ENCODE measurements around the gene HPS1. TPM values are rescaled to one million over a fixed set of nuclear protein-coding genes. Genes with fewer than 3 reads are reported as not detected.
A peak's percentile ranks its signal among the peaks of the same experiment; 100 is the strongest.

The HPS1 gene
- total RNA-seq, 2 experiments from 2014 or later = 72.0 to 99.5 TPM

DNA sequence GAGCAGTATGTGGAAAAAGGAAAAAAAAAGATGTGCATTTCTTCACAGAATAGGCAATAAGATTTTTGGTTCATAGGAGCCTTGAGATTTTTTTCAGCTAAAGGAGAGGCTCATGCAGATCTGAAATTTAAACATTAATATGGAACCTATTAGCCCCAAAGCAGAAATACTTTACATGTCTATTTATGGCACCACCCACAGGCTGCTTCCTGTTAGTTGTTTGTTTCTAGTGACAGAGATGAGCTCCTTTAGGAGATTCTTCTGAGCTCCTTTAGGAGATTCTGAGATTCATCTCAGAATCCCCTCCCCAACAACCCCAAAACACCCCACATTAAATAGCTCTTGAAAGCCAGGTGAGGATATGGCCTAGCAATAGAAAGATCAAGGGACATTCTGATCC, 27.9 kb upstream of the HPS1 start:
- Mint-ChIP-seq H3K27ac (no peak overlapping the region), H3K4me3 (no peak overlapping the region), H3K36me3 (no peaks in the 10 kb centered on the region), H3K9me3 (ENCODE audit: low read depth) (no peaks in the 10 kb centered on the region), H3K4me1 (peaks cover 2% of the 10 kb centered on the region), H3K27me3 (peaks cover 12% of the 10 kb centered on the region)
- no peak for ATAC-seq
- DNase-seq = no peak
- CTCF ChIA-PET = interaction anchor here (1.0 to 1.5 kb wide), 2 partner anchors 9 to 189 kb away, joined by 3 to 4 read pairs; no protein-coding TSS in a partner anchor

- H3K4me1 Mint-ChIP-seq = peaks cover 10% of the 10 kb centered on the region
- no peak overlapping the region for H3K4me3 Mint-ChIP-seq
- H3K27me3 Mint-ChIP-seq = peaks cover 12% of the 10 kb centered on the region
- no peaks in the 10 kb centered on the region for H3K36me3 Mint-ChIP-seq
- DNase-seq = no peak
- no peaks in the 10 kb centered on the region for H3K9me3 Mint-ChIP-seq (ENCODE audit: low read depth)
- CTCF ChIA-PET = interaction anchor here (1.1 kb wide), 1 partner anchor 190 kb away, joined by 3 read pairs; no protein-coding TSS in a partner anchor
- no peak overlapping the region for H3K27ac Mint-ChIP-seq
- ATAC-seq = no peak
These were observed 25.5 kb upstream of the HPS1 start for GRCh38 chr10:98472196-98472595.

DNA sequence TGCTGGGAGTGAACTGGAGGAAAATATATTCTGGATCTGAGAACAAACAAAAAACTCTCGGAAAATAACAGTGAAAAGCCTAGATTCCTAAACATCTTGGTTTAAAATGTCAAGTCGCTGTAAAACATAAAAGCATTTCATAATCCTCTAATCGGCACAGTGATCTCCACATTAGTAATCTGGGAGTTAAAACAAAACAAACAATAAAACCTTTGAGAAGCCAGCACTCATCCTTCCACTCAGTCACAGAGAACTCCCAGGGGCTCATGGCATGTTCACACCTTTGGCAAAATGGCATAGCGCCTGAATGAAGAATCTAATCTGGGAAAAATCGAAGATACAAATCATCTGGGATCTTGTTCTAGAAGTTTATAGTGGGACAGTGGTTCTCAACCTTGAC, 24.1 kb upstream of the HPS1 start:
- no peak overlapping the region for H3K27ac Mint-ChIP-seq
- DNase-seq (no peak), ATAC-seq (no peak)
- H3K27me3 Mint-ChIP-seq = peaks cover 12% of the 10 kb centered on the region
- H3K4me1 Mint-ChIP-seq = peaks cover 10% of the 10 kb centered on the region
- CTCF ChIA-PET = no interaction called here
- no peaks in the 10 kb centered on the region for H3K9me3 Mint-ChIP-seq (ENCODE audit: low read depth)
- H3K36me3 Mint-ChIP-seq = no peaks in the 10 kb centered on the region
- H3K4me3 Mint-ChIP-seq = no peak overlapping the region

- H3K4me3 Mint-ChIP-seq = no peak overlapping the region
- DNase-seq (no peak), ATAC-seq (no peak)
- H3K4me1 Mint-ChIP-seq = peaks cover 8% of the 10 kb centered on the region
- H3K9me3 Mint-ChIP-seq (ENCODE audit: low read depth) = no peaks in the 10 kb centered on the region
- H3K27ac Mint-ChIP-seq = no peak overlapping the region
- peaks cover 12% of the 10 kb centered on the region for H3K27me3 Mint-ChIP-seq
- CTCF ChIA-PET = interaction anchor here (2.1 to 3.1 kb wide), 5 partner anchors 22 to 777 kb away, joined by 8 to 19 read pairs (median 13); partner anchors contain the start of gene HPS1
- H3K36me3 Mint-ChIP-seq = no peaks in the 10 kb centered on the region
These were observed 22.5 kb upstream of the HPS1 start for GRCh38 chr10:98469001-98469931.

DNA sequence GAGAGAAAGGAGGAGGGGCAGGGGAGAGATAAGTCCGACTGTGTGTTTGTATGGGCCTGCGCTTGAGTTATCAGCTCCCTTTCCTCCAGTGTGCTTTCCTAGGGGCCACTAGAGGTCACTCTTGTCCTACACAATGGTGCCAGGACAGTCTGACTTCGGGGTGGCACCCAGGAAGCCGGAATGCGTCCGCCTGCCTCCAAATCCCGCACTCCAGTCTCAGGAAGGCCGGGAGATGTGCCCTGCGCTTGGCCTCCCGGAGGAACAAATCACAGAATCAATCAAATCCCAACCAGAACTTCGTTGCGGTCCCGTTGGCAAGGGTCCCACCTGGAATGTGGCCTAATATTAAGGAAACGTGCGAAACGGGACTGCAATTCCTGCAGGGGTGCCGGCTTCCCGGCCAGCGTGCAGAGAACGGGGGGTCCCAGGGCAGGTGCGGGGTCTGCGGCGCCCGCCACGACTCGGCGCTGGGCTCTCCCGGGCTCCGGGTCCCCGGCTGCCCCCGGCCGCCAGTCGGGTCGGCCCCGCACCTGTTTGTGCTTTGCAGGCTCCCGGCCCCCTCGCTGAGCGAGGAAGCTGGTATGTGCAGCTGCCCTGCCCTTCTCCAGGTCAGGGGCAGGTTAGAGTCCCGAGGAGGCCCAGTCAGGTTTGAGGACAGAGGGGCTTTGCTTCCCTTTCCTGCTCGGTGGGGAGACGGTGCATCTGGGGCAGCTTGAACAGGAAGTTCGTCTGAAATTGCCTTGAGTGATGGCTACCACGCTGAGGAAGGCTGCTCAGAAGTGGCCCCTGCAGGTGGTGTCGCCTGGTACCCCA, 21.0 kb upstream of the HPS1 start:
- CTCF ChIA-PET = interaction anchor here (0.6 to 3.1 kb wide), 25 partner anchors 9 to 924 kb away, joined by 3 to 19 read pairs (median 3); partner anchors contain the start of gene HPS1
- peaks cover 8% of the 10 kb centered on the region for H3K4me1 Mint-ChIP-seq
- DNase-seq (peak; percentile 74), ATAC-seq (peak; percentile 97)
- no peaks in the 10 kb centered on the region for H3K36me3 Mint-ChIP-seq
- peaks cover 12% of the 10 kb centered on the region for H3K27me3 Mint-ChIP-seq
- H3K4me3 Mint-ChIP-seq = peak overlapping the region; percentile 74
- no peaks in the 10 kb centered on the region for H3K9me3 Mint-ChIP-seq (ENCODE audit: low read depth)
- peak overlapping the region; percentile 79 for H3K27ac Mint-ChIP-seq

- Mint-ChIP-seq H3K36me3 (no peaks in the 10 kb centered on the region), H3K4me3 (peak overlapping the region; percentile 74), H3K4me1 (peaks cover 8% of the 10 kb centered on the region), H3K27me3 (peaks cover 12% of the 10 kb centered on the region), H3K27ac (no peak overlapping the region), H3K9me3 (ENCODE audit: low read depth) (no peaks in the 10 kb centered on the region)
- CTCF ChIA-PET = interaction anchor here (0.6 to 3.1 kb wide), 24 partner anchors 9 to 924 kb away, joined by 3 to 19 read pairs (median 4); partner anchors contain the start of gene HPS1
- ATAC-seq = no peak
- no peak for DNase-seq
These were observed 20.2 kb upstream of the HPS1 start for GRCh38 chr10:98466861-98467505.

GRCh38 chr10:98465866-98466265, 19.1 kb upstream of the HPS1 start:
- peaks cover 8% of the 10 kb centered on the region for H3K4me1 Mint-ChIP-seq
- DNase-seq = no peak
- H3K36me3 Mint-ChIP-seq = no peaks in the 10 kb centered on the region
- no peak overlapping the region for H3K27ac Mint-ChIP-seq
- CTCF ChIA-PET = interaction anchor here (0.8 to 3.1 kb wide), 3 partner anchors 9 to 781 kb away, joined by 3 to 14 read pairs (median 7); no protein-coding TSS in a partner anchor
- no peak for ATAC-seq
- peaks cover 6% of the 10 kb centered on the region for H3K27me3 Mint-ChIP-seq
- no peak overlapping the region for H3K4me3 Mint-ChIP-seq
- H3K9me3 Mint-ChIP-seq (ENCODE audit: low read depth) = no peaks in the 10 kb centered on the region

DNA sequence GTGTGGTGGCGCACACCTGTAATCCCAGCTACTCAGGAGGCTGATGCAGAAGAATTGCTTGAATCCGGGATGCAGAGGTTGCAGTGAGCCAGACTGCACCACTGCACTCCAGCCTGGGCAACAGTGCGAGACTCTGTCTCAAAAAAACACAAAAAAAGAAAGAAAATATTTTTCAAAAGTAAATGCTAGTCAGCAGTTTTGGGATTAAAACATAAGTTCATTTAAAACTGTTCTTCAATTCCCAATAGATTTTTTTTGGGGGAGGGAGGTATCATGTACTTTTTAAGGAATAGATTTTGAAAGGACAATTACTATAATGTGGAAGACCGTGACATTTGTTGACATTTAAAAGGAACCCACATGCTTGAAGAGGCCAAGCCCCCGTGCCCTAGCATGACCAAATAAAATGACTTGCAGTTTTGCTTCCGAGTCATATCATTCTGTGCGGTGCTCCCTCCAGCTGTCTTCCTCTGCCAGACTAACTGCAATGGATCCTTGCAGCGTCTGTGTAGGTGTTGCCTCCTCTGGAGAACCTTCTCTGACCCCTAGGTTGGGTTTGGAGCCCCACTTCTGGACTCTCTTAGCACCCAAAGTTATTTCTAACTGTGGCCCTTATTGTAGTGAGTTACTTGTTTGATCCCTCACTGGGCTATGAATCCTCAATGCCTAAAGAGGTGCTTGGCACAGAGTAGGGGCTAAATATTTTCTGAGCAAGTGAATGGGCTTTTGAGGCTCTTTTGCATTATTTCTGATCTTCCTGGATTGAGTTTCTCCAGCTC, 17.4 kb upstream of the HPS1 start:
- Mint-ChIP-seq H3K4me3 (no peak overlapping the region), H3K27ac (no peak overlapping the region), H3K36me3 (no peaks in the 10 kb centered on the region), H3K4me1 (peaks cover 8% of the 10 kb centered on the region), H3K27me3 (no peaks in the 10 kb centered on the region), H3K9me3 (ENCODE audit: low read depth) (no peaks in the 10 kb centered on the region)
- no peak for ATAC-seq
- no peak for DNase-seq
- CTCF ChIA-PET = interaction anchor here (1.0 kb wide), 1 partner anchor 38 kb away, joined by 3 read pairs; no protein-coding TSS in a partner anchor

DNA sequence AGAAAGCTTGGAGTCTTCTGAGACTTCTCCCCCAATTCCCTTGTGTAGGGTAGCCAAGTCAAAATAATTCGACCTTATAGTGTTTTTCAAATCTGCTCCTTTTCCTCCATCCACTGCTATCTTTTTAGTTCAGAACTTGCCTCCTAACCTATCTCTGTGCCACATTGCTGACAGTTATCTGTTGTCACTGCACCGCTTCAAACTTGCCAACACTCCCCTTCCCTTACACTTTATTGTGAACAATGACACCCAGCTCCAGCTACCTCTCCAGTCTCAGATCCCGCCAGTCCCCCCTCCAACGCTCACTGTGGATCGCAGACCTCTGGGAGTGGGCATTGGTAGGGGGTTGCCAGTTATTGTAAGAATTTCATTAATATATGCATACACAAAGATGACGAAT, 16.3 kb upstream of the HPS1 start:
- Mint-ChIP-seq H3K27ac (no peak overlapping the region), H3K4me3 (no peak overlapping the region), H3K9me3 (ENCODE audit: low read depth) (no peaks in the 10 kb centered on the region), H3K4me1 (peaks cover 2% of the 10 kb centered on the region), H3K27me3 (no peaks in the 10 kb centered on the region), H3K36me3 (no peaks in the 10 kb centered on the region)
- DNase-seq (no peak), ATAC-seq (no peak)
- CTCF ChIA-PET = no interaction called here

DNA sequence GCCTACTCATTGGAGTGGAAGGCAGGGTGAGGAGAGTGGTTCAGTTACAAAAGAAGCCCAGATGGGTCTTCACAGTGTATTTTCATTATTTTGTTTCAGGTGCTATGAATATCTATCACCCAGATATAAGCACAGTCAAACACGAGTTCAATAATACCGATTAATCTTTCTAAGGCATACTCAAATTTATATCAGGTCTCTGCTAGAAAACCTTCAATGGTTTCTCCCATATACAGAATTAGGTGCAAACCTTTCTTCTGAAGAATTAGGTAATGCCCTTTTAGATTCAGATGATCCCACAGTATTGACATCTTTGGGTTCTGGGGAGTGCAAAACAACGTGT, 14.7 kb upstream of the HPS1 start:
- no peaks in the 10 kb centered on the region for H3K36me3 Mint-ChIP-seq
- no peaks in the 10 kb centered on the region for H3K27me3 Mint-ChIP-seq
- CTCF ChIA-PET = interaction anchor here (1.5 kb wide), 1 partner anchor 35 kb away, joined by 4 read pairs; no protein-coding TSS in a partner anchor
- H3K4me1 Mint-ChIP-seq = no peaks in the 10 kb centered on the region
- DNase-seq (no peak), ATAC-seq (no peak)
- no peaks in the 10 kb centered on the region for H3K9me3 Mint-ChIP-seq (ENCODE audit: low read depth)
- H3K27ac Mint-ChIP-seq = no peak overlapping the region
- no peak overlapping the region for H3K4me3 Mint-ChIP-seq

DNA sequence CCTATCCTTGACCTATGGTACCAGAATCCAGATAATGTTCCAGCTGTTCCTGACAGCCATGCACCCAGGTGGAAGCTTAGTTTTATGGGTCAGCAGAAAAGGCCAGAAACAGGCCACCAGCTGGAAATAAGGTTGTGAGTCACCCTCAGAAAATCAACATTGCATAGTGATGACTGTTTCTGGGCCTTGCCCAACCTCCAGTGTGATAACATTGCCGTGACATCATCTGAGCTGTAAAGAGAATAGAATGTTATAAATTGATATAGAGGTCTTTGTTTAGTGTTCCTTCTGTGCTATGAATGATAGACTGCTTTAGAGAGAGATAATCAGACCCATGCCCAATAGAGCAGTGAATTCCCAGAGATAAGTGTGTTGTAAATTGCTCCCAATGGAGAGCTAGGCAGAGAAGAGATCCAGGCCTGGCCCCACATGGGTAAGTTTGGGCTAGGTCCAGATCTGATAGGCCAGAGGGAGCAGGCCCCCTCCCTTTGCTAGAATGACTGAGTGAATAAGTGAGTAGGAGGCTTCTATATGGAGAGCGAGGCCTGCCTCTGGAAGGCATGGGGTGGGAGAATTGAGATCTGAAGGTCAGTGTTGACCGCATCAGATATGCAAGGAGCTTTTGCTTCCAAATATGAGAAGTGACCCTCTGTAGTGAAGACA, 14.2 kb upstream of the HPS1 start:
- H3K9me3 Mint-ChIP-seq (ENCODE audit: low read depth) = no peaks in the 10 kb centered on the region

More for the DNA sequence above, 14.2 kb upstream of the HPS1 start:
- no peak overlapping the region for H3K4me3 Mint-ChIP-seq
- no peaks in the 10 kb centered on the region for H3K4me1 Mint-ChIP-seq
- ATAC-seq (no peak), DNase-seq (no peak)
- H3K27ac Mint-ChIP-seq = no peak overlapping the region
- no peaks in the 10 kb centered on the region for H3K27me3 Mint-ChIP-seq
- no peaks in the 10 kb centered on the region for H3K36me3 Mint-ChIP-seq
- CTCF ChIA-PET = interaction anchor here (1.5 kb wide), 1 partner anchor 35 kb away, joined by 4 read pairs; no protein-coding TSS in a partner anchor
